OCI-LY1 (cell line): ENCODE data around the gene SMIM3.

ENCODE experiments used
- H2AFZ ChIP-seq: fragments of 200-600 bp; sonication (generic), shearing (Covaris generic); 2 replicates; pipeline ENCODE4 v1.6.0; 2014; ENCODE audit warnings: antibody characterized with exemption, mild to moderate bottlenecking, low read length
- H3F3A ChIP-seq: fragments of 200-600 bp; sonication (generic), shearing (Covaris generic); 2 replicates; pipeline ENCODE4 v1.6.0; 2014; ENCODE audit warnings: mild to moderate bottlenecking, antibody characterized with exemption, low read length, moderate library complexity; ENCODE audit not compliant: insufficient read depth
- H3K27ac ChIP-seq: fragments of 200-600 bp; sonication (generic); 2 replicates; pipeline ENCODE4 v1.5.1; 2014; ENCODE audit warnings: low read length, mixed run types, mild to moderate bottlenecking, low read depth; ENCODE audit not compliant: poor library complexity, severe bottlenecking
- H3K27me3 ChIP-seq: fragments of 200-600 bp; sonication (generic); 2 replicates; pipeline ENCODE4 v1.6.0; 2014; ENCODE audit warnings: antibody characterized with exemption, mild to moderate bottlenecking, low read length, moderate library complexity; ENCODE audit not compliant: insufficient read depth
- H3K36me3 ChIP-seq: fragments of 200-600 bp; sonication (generic); 2 replicates; pipeline ENCODE4 v1.6.1; 2014; ENCODE audit warnings: mild to moderate bottlenecking, antibody characterized with exemption, low read length, moderate library complexity, mixed read lengths; ENCODE audit not compliant: insufficient read depth
- H3K4me1 ChIP-seq: fragments of 200-600 bp; sonication (generic); 2 replicates; pipeline ENCODE4 v1.5.1; 2014; ENCODE audit warnings: mild to moderate bottlenecking, low read length, moderate library complexity; ENCODE audit not compliant: insufficient read depth, severe bottlenecking
- H3K4me2 ChIP-seq: fragments of 200-600 bp; sonication (generic), shearing (Covaris generic); 2 replicates; pipeline ENCODE4 v1.6.1; 2014; ENCODE audit warnings: low read length
- H3K4me3 ChIP-seq: fragments of 200-600 bp; sonication (generic); 2 replicates; pipeline ENCODE4 v1.5.1; 2014; ENCODE audit warnings: low read length, low read depth, mild to moderate bottlenecking, mixed read lengths; ENCODE audit not compliant: poor library complexity, severe bottlenecking
- H3K79me2 ChIP-seq: fragments of 200-600 bp; shearing (Covaris generic); 2 replicates; pipeline ENCODE4 v1.6.1; 2016; ENCODE audit warnings: mixed run types, low read length, mixed read lengths; ENCODE audit not compliant: insufficient read depth
- H3K9ac ChIP-seq: fragments of 200-600 bp; sonication (generic), shearing (Covaris generic); 2 replicates; pipeline ENCODE4 v1.6.1; 2014; ENCODE audit warnings: mild to moderate bottlenecking, low read length, mixed read lengths
- H3K9me2 ChIP-seq: fragments of 200-600 bp; sonication (generic), shearing (Covaris generic); 2 replicates; pipeline ENCODE4 v1.6.1; 2014; ENCODE audit warnings: low read depth, mild to moderate bottlenecking, low read length, mixed read lengths
- H3K9me3 ChIP-seq: fragments of 200-600 bp; shearing (Covaris generic); 2 replicates; pipeline ENCODE4 v1.6.1; 2014; ENCODE audit warnings: low read length, mixed read lengths
- H4K20me1 ChIP-seq: fragments of 200-600 bp; sonication (generic), shearing (Covaris generic); 2 replicates; pipeline ENCODE4 v1.6.0; 2016; ENCODE audit warnings: mild to moderate bottlenecking, low read length; ENCODE audit not compliant: insufficient read depth
- CTCF ChIP-seq: fragments of 200-600 bp; sonication (generic), shearing (Covaris generic); IDR thresholded peaks from 2 replicates; pipeline ENCODE4 v1.5.1; 2017; ENCODE audit warnings: mild to moderate bottlenecking, antibody characterized with exemption, low read length, moderate library complexity, mixed read lengths
- EZH2 ChIP-seq: fragments of 200-600 bp; sonication (generic), shearing (Covaris generic); IDR thresholded peaks from 2 replicates; pipeline ENCODE4 v1.8.0; 2017; ENCODE audit warnings: borderline replicate concordance, mixed run types, mild to moderate bottlenecking, antibody characterized with exemption, low read length, moderate library complexity, mixed read lengths

SMIM3 gene

GRCh38 chr5:150786876-150787275 is 8.3 kb downstream of the SMIM3 start:
- Histone ChIP-seq H3K27me3 (no peaks in the 10 kb centered on the region), H3K79me2 (no peaks in the 10 kb centered on the region), H3F3A (no peaks in the 10 kb centered on the region), H4K20me1 (no peaks in the 10 kb centered on the region), H3K4me1 (no peaks in the 10 kb centered on the region), H3K4me2 (no peak overlapping the region), H3K9me3 (no peaks in the 10 kb centered on the region), H3K27ac (no peak overlapping the region), H3K9me2 (no peaks in the 10 kb centered on the region), H3K9ac (no peak overlapping the region), H2AFZ (no peak overlapping the region), H3K4me3 (no peak overlapping the region), H3K36me3 (no peaks in the 10 kb centered on the region)
- TF ChIP-seq CTCF: no peak
- no peak for TF ChIP-seq EZH2

- TF ChIP-seq CTCF (no peak), EZH2 (no peak)
- H4K20me1 ChIP-seq: no peaks in the 10 kb centered on the region
- no peak overlapping the region for H3K27ac ChIP-seq
- no peak overlapping the region for H3K4me2 ChIP-seq
- H3K4me3 ChIP-seq: no peak overlapping the region
- H3K9ac ChIP-seq: no peak overlapping the region
- H3K9me3 ChIP-seq: no peaks in the 10 kb centered on the region
- no peaks in the 10 kb centered on the region for H3K27me3 ChIP-seq
- H3F3A ChIP-seq: no peaks in the 10 kb centered on the region
- H3K4me1 ChIP-seq: no peaks in the 10 kb centered on the region
- H3K36me3 ChIP-seq: no peaks in the 10 kb centered on the region
- no peak overlapping the region for H2AFZ ChIP-seq
- no peaks in the 10 kb centered on the region for H3K9me2 ChIP-seq
- H3K79me2 ChIP-seq: no peaks in the 10 kb centered on the region
These were observed 9.1 kb downstream of the SMIM3 start for GRCh38 chr5:150787656-150788055.

GRCh38 chr5:150788977-150789376 is 10.4 kb downstream of the SMIM3 start:
- no peaks in the 10 kb centered on the region for H3K79me2 ChIP-seq
- no peak overlapping the region for H2AFZ ChIP-seq
- H3K9me3 ChIP-seq: no peaks in the 10 kb centered on the region
- H3F3A ChIP-seq: no peaks in the 10 kb centered on the region
- no peaks in the 10 kb centered on the region for H3K27me3 ChIP-seq
- no peaks in the 10 kb centered on the region for H4K20me1 ChIP-seq
- H3K4me2 ChIP-seq: no peak overlapping the region
- no peaks in the 10 kb centered on the region for H3K4me1 ChIP-seq
- no peaks in the 10 kb centered on the region for H3K36me3 ChIP-seq
- H3K9me2 ChIP-seq: no peaks in the 10 kb centered on the region
- no peak overlapping the region for H3K4me3 ChIP-seq
- no peak overlapping the region for H3K27ac ChIP-seq
- no peak for TF ChIP-seq EZH2
- TF ChIP-seq CTCF: no peak
- no peak overlapping the region for H3K9ac ChIP-seq
